ENCODE measurements around the gene ACP7. TPM values are rescaled to one million over a fixed set of nuclear protein-coding genes. Genes with fewer than 3 reads are reported as not detected.

Gene ACP7
- total RNA-seq, 1 experiment from 2014 or later, result 0.11 TPM

GRCh38 chr19:39060171-39060570 is 24.0 kb upstream of the ACP7 start:
- POLR2A ChIA-PET, result no interaction called here
- Mint-ChIP-seq H3K27ac (no peak overlapping the region), H3K36me3 (no peaks in the 10 kb centered on the region), H3K9me3 (peaks cover 4% of the 10 kb centered on the region; the same call in 1 of the 2 replicates), H3K27me3 (ENCODE audit: low read depth) (peaks cover 3% of the 10 kb centered on the region), H3K4me1 (no peaks in the 10 kb centered on the region), H3K4me3 (no peak overlapping the region)
- DNase-seq (ENCODE audit: low spot score), result no peak
- ATAC-seq, result no peak
- no peak for TF ChIP-seq GRHL2 (CRISPR knock-in tag; IDR thresholded peaks at IDR 0.05; ENCODE audit: insufficient replicate concordance, severe bottlenecking)
- CTCF ChIA-PET, result no interaction called here

- Mint-ChIP-seq H3K4me3 (no peak overlapping the region), H3K27ac (no peak overlapping the region), H3K27me3 (ENCODE audit: low read depth) (peaks cover 7% of the 10 kb centered on the region), H3K36me3 (no peaks in the 10 kb centered on the region), H3K4me1 (no peaks in the 10 kb centered on the region), H3K9me3 (peaks cover 12% of the 10 kb centered on the region)
- no peak for ATAC-seq
- no peak for DNase-seq (ENCODE audit: low spot score)
- ChIA-PET CTCF (no interaction called here), POLR2A (no interaction called here)
- TF ChIP-seq RELA (CRISPR knock-in tag; IDR thresholded peaks at IDR 0.05; ENCODE audit: borderline replicate concordance) (no peak), ZNF219 (CRISPR knock-in tag; IDR thresholded peaks at IDR 0.05; ENCODE audit: borderline replicate concordance) (no peak), NFYB (CRISPR knock-in tag; conservative IDR thresholded peaks at IDR 0.05; ENCODE audit: low read depth) (no peak), SP1 (CRISPR knock-in tag; conservative IDR thresholded peaks at IDR 0.05) (no peak), ATF3 (CRISPR knock-in tag; conservative IDR thresholded peaks at IDR 0.05) (no peak), SMAD3 (CRISPR knock-in tag; IDR thresholded peaks at IDR 0.05; ENCODE audit: borderline replicate concordance) (no peak), ZNF396 (CRISPR knock-in tag; IDR thresholded peaks at IDR 0.05; ENCODE audit: borderline replicate concordance) (no peak), IRF2 (CRISPR knock-in tag; IDR thresholded peaks at IDR 0.05; ENCODE audit: borderline replicate concordance, low read depth) (no peak), MLX (CRISPR knock-in tag; IDR thresholded peaks at IDR 0.05) (no peak), E2F5 (CRISPR knock-in tag; IDR thresholded peaks at IDR 0.05) (no peak), E2F4 (CRISPR knock-in tag; IDR thresholded peaks at IDR 0.05; ENCODE audit: borderline replicate concordance, low read depth) (no peak), CREB1 (CRISPR knock-in tag; IDR thresholded peaks at IDR 0.05) (no peak), ZBTB21 (CRISPR knock-in tag; IDR thresholded peaks at IDR 0.05; ENCODE audit: borderline replicate concordance) (no peak), AFF4 (CRISPR knock-in tag; IDR thresholded peaks at IDR 0.05; ENCODE audit: borderline replicate concordance) (no peak), MYBL2 (CRISPR knock-in tag; IDR thresholded peaks at IDR 0.05) (no peak), PRRX2 (CRISPR knock-in tag; IDR thresholded peaks at IDR 0.05) (no peak), CTCF (IDR thresholded peaks at IDR 0.05) (no peak), FOXK1 (CRISPR knock-in tag; IDR thresholded peaks at IDR 0.05) (no peak)
- TF ChIP-seq, protein P1, sequence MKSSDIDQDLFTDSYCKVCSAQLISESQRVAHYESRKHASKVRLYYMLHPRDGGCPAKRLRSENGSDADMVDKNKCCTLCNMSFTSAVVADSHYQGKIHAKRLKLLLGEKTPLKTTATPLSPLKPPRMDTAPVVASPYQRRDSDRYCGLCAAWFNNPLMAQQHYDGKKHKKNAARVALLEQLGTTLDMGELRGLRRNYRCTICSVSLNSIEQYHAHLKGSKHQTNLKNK (CRISPR knock-in tag; IDR thresholded peaks at IDR 0.05), result no peak
Measured at GRCh38 chr19:39064405-39064804, 19.8 kb upstream of the ACP7 start.
